ENCODE results near the gene RPA1.

- TF ChIP-seq, protein P1, sequence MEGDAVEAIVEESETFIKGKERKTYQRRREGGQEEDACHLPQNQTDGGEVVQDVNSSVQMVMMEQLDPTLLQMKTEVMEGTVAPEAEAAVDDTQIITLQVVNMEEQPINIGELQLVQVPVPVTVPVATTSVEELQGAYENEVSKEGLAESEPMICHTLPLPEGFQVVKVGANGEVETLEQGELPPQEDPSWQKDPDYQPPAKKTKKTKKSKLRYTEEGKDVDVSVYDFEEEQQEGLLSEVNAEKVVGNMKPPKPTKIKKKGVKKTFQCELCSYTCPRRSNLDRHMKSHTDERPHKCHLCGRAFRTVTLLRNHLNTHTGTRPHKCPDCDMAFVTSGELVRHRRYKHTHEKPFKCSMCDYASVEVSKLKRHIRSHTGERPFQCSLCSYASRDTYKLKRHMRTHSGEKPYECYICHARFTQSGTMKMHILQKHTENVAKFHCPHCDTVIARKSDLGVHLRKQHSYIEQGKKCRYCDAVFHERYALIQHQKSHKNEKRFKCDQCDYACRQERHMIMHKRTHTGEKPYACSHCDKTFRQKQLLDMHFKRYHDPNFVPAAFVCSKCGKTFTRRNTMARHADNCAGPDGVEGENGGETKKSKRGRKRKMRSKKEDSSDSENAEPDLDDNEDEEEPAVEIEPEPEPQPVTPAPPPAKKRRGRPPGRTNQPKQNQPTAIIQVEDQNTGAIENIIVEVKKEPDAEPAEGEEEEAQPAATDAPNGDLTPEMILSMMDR (IDR thresholded peaks at IDR 0.05; ENCODE audit: poor library complexity): no peak
- TF ChIP-seq EZH2 (IDR thresholded peaks at IDR 0.05; ENCODE audit: borderline replicate concordance) (no peak), EZH2phosphoT487 (IDR thresholded peaks at IDR 0.05; ENCODE audit: low read depth, severe bottlenecking, unreplicated experiment) (no peak)
These were observed 37.0 kb upstream of the RPA1 start for GRCh38 chr17:1792495-1793446.
